ENCODE results near the gene PIEZO2. TPM values are rescaled to one million over a fixed set of nuclear protein-coding genes. Genes with fewer than 3 reads are reported as not detected.
"Not testable (repeated sequence)": the region's sequence is repeated elsewhere in the genome, so short reads cannot be mapped to it uniquely, and the experiment has no call there.

PIEZO2 gene
- total RNA-seq, 6 experiments from 2014 or later = not detected

DNA sequence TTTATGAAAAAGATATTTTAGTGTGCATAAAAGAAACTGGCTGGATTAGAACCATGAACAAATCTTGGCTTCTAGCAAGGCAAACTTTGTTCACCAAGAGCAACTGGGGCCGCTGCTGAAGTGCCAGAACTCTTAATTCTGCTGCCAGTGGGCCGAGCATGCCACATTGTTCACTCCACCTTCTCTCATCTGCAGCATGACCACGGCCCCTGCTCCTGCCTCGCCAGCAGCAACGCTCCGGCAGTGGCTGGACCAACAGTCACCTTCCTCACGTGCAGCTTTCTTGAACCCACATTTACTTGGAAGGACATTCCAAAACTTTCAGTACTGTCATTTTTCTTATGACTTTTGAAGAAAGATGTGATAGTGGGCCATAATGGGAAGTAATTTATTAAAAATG is 213.8 kb downstream of the PIEZO2 start:
- Mint-ChIP-seq H3K27me3 (ENCODE audit: insufficient read depth) (peaks cover 16% of the 10 kb centered on the region), H3K9me3 (no peaks in the 10 kb centered on the region), H3K27ac (no peak overlapping the region), H3K4me1 (ENCODE audit: low read depth) (peaks cover 9% of the 10 kb centered on the region), H3K36me3 (ENCODE audit: low read depth) (no peaks in the 10 kb centered on the region), H3K4me3 (no peak overlapping the region)
- TF ChIP-seq CTCF (IDR thresholded peaks at IDR 0.05) = no peak
- DNase-seq = no peak

GRCh38 chr18:10933648-10934047 is 215.7 kb downstream of the PIEZO2 start:
- H3K4me3 Mint-ChIP-seq; DNase-seq; H3K36me3 Mint-ChIP-seq (ENCODE audit: low read depth); H3K9me3 Mint-ChIP-seq; H3K27ac Mint-ChIP-seq: not testable (repeated sequence)
- Mint-ChIP-seq H3K27me3 (ENCODE audit: insufficient read depth) (peaks cover 14% of the 10 kb centered on the region), H3K4me1 (ENCODE audit: low read depth) (peaks cover 18% of the 10 kb centered on the region)

DNA sequence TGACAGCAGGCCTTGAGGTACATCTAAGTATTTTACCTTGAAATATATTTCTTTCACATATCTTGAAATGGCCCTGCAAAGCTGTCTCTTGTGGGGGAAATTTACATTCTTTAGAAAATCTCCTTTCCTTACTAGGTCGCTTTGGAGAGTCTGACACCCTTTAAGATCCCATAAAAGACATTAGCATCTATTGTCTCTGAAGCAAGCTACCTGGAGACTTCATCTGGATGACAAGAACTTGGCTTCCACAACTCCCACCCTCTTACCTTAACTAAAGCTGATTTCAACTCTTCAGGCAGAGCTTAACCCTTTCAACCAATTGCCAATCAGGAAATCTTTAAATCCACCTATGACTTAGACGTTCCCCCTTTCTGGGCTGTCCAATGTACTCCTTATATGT is 219.3 kb downstream of the PIEZO2 start:
- no peak for DNase-seq
- no peak for TF ChIP-seq CTCF (IDR thresholded peaks at IDR 0.05)
- peaks cover 6% of the 10 kb centered on the region; the same call in 1 of the 2 replicates for H3K27me3 Mint-ChIP-seq (ENCODE audit: insufficient read depth)

GRCh38 chr18:10928772-10929373 is 220.5 kb downstream of the PIEZO2 start:
- Mint-ChIP-seq H3K27me3 (ENCODE audit: insufficient read depth) (peaks cover 5% of the 10 kb centered on the region; the same call in 1 of the 2 replicates), H3K27ac (no peak overlapping the region), H3K4me3 (no peak overlapping the region), H3K36me3 (ENCODE audit: low read depth) (no peaks in the 10 kb centered on the region), H3K4me1 (ENCODE audit: low read depth) (peaks cover 51% of the 10 kb centered on the region), H3K9me3 (no peaks in the 10 kb centered on the region)
- TF ChIP-seq CTCF (IDR thresholded peaks at IDR 0.05) = no peak
- DNase-seq = peak; percentile 48

More for the DNA sequence above, 219.3 kb downstream of the PIEZO2 start:
- Mint-ChIP-seq H3K4me1 (ENCODE audit: low read depth) (peaks cover 45% of the 10 kb centered on the region), H3K36me3 (ENCODE audit: low read depth) (no peaks in the 10 kb centered on the region), H3K9me3 (no peaks in the 10 kb centered on the region), H3K4me3 (no peak overlapping the region), H3K27ac (no peak overlapping the region)

DNA sequence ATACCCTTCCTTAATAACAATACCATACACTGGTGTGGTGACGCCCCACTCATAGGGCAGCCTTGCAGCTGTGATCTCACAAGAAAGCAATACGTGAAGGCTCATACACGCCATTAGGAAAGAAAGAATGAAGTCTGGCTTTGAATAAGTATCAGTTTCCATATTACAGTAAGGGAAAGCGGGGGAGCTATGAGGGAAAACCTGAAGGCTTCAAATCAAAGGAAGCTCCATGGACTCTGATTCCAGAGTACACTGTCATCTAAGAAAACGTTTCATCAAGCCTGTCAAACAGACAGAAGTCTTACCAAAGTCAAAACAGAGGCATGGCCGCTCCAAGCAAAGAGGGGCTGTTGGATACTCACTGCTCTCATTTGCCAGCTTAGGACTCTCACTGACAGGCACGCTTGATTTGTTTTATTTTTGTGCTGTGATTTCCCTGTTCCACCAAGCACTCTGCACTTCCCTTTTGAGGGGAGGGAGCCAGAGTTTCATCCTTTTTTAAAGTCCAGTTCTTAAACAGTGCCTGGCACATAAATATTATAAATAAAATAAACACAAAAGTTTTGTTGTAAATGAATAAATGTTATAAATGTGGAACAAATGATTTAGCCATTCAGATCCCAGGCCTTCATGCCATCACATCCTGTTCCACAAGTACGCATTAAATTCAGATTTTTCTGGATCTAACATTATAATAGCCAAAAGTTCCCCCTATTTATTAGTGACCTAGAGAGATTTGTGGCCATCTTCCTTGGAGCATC is 221.2 kb downstream of the PIEZO2 start:
- Mint-ChIP-seq H3K9me3 (no peaks in the 10 kb centered on the region), H3K4me3 (no peak overlapping the region), H3K27me3 (ENCODE audit: insufficient read depth) (no peaks in the 10 kb centered on the region), H3K4me1 (ENCODE audit: low read depth) (peaks cover 57% of the 10 kb centered on the region), H3K36me3 (ENCODE audit: low read depth) (no peaks in the 10 kb centered on the region), H3K27ac (no peak overlapping the region; the same call in 1 of the 2 replicates)
- no peak for TF ChIP-seq CTCF (IDR thresholded peaks at IDR 0.05)
- no peak for DNase-seq

Measured in HFFc6 (cell line).